ENCODE measurements around the gene NDEL1. TPM values are rescaled to one million over a fixed set of nuclear protein-coding genes. Genes with fewer than 3 reads are reported as not detected.
A peak's percentile ranks its signal among the peaks of the same experiment; 100 is the strongest.

The NDEL1 gene
- total and polyA plus RNA-seq, 9 of the 15 experiments (the other 6 are each of a cell fraction or from before 2014, with no cell fraction given), result 0.86 to 30.5 (median 22.7) TPM

- TF ChIP-seq SFPQ (IDR thresholded peaks at IDR 0.05; ENCODE audit: low read depth, low read length) (no peak), POLR2AphosphoS2 (IDR thresholded peaks at IDR 0.05; ENCODE audit: low read length) (no peak), NCOR1 (IDR thresholded peaks at IDR 0.05) (peak; percentile 56), ZNF780A (CRISPR knock-in tag; IDR thresholded peaks at IDR 0.05) (no peak), SMARCE1 (IDR thresholded peaks at IDR 0.05) (peak; percentile 65), VEZF1 (CRISPR knock-in tag; IDR thresholded peaks at IDR 0.05) (peak; percentile 61; the same call in 1 of the 2 replicates), THRA (IDR thresholded peaks at IDR 0.05) (no peak), PRDM10 (IDR thresholded peaks at IDR 0.05; ENCODE audit: partially characterized antibody) (no peak), GABPB1 (CRISPR knock-in tag; IDR thresholded peaks at IDR 0.05) (no peak), RCOR1 (IDR thresholded peaks at IDR 0.05; ENCODE audit: borderline replicate concordance in 1 of 2, low read depth in 2 of 2, low read length in 2 of 2) (peak in 1 of 2 experiments; percentile 70; a peak in 2 of 4 replicates), TEAD4 (IDR thresholded peaks at IDR 0.05; ENCODE audit: low read length) (peak; percentile 73), TEAD4 (CRISPR knock-in tag; IDR thresholded peaks at IDR 0.05; ENCODE audit: borderline replicate concordance) (no peak), FOXJ3 (CRISPR knock-in tag; IDR thresholded peaks at IDR 0.05) (no peak), ESRRA (IDR thresholded peaks at IDR 0.05; ENCODE audit: borderline replicate concordance, low read depth) (no peak), CREM (IDR thresholded peaks at IDR 0.05; ENCODE audit: low read depth) (peak; percentile 27; the same call in 1 of the 2 replicates), TAF1 (IDR thresholded peaks at IDR 0.05; ENCODE audit: control insufficient read depth, extremely low read depth, insufficient read depth, low read length, severe bottlenecking) (no peak), MLX (CRISPR knock-in tag; conservative IDR thresholded peaks at IDR 0.05) (no peak), TAL1 (IDR thresholded peaks at IDR 0.05) (peak; percentile 67), U2AF1 (optimal IDR thresholded peaks at IDR 0.05; ENCODE audit: low read depth, low read length) (no peak), MECOM (CRISPR knock-in tag; IDR thresholded peaks at IDR 0.05) (peak; percentile 16; the same call in 1 of the 2 replicates), SMARCA4 (IDR thresholded peaks at IDR 0.05) (peak; percentile 54; the same call in 1 of the 2 replicates)
Measured at GRCh38 chr17:8386841-8387240, 48.8 kb upstream of the NDEL1 start (continued).

Data from K562 (cell line).